Upper lobe of left lung (tissue), 4 donors: Measurements from ENCODE around the gene DHX15.

Experiments used
- CTCF ChIP-seq, 6 experiments: fragments of 450-650 bp in 4 of 6; fragments of 200-600 bp in 2 of 6; sonication (generic) in 2 of 6; IDR thresholded peaks; one replicate each; pipeline ENCODE4 v1.5.1; 2016 to 2019; ENCODE audit warnings: antibody characterized with exemption in 6 of 6
- EP300 ChIP-seq, 4 donors: sonication (generic); formaldehyde crosslinking; IDR thresholded peaks; one replicate each; pipeline ENCODE4 v1.5.1; 2017; ENCODE audit warnings: antibody characterized with exemption in 4 of 4, control low read depth in 2 of 4
- POLR2A ChIP-seq, 4 donors: fragments of 450-650 bp; IDR thresholded peaks; one replicate each; pipeline ENCODE4 v1.5.1; 2016 to 2017; ENCODE audit warnings: antibody characterized with exemption in 4 of 4, mild to moderate bottlenecking in 2 of 4
- POLR2AphosphoS5 ChIP-seq, 2 donors: sonication (generic); formaldehyde crosslinking; IDR thresholded peaks; one replicate each; pipeline ENCODE4 v1.5.1; 2017; ENCODE audit warnings: antibody characterized with exemption in 2 of 2

DNA sequence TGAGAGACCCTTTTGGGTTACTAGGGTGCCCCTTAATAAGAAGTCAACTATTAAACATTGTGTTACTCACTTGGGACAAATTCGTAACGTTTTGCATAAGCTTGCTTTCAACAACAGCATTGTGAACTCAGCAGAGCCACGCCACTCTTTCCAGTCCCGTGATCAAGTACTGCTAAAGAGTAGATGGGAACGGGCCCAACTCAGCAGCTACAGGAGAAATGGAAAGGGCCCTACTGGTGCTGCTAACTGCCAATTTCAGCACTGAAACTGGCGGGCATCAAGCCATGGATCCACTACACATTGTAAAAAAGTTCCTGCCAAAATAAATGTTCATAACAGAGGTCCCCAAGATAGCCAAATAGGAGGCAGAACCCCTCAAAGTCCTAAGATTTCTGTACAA is 19.0 kb upstream of the DHX15 start:
- no peak for TF ChIP-seq CTCF (IDR thresholded peaks at IDR 0.05)
- no peak for TF ChIP-seq POLR2AphosphoS5 (IDR thresholded peaks at IDR 0.05)
- no peak for TF ChIP-seq POLR2A (IDR thresholded peaks at IDR 0.05)
- TF ChIP-seq EP300 (IDR thresholded peaks at IDR 0.05): peak in 1 of 4 donors; percentile 19
